ENCODE data around the gene PDZD2. TPM values are rescaled to one million over a fixed set of nuclear protein-coding genes. Genes with fewer than 3 reads are reported as not detected.
A peak's percentile ranks its signal among the peaks of the same experiment; 100 is the strongest.

Gene PDZD2
- total RNA-seq, 8 experiments from 2014 or later: 1.6 to 6.9 (median 3.2) TPM

DNA sequence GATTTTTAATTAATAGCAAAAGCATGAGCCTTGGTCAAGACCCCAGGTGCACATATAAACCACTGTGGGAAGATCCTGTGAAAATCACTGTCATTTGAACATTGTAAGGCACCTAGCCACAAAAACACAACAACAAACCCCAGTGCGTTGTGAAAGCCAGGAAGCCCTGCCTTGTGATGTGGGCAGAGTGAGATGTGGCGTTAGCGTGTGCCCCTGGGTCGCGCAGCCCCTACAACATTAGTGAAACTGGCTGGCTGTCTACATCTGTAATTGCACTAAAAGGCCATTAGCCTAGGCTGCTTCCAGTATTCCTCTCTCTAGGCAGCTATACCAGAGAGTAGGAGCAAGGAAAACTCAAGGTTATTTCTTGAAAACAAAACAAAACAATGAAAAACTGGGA, 21.1 kb upstream of the PDZD2 start:
- Histone ChIP-seq H3K4me3 (no peak overlapping the region), H3K27ac (no peak overlapping the region), H3K4me1 (replicated peaks in 1 of 2) (peaks cover 7 to 8% of the 10 kb centered on the region in 2 donors)
- peak in 4 of 8 experiments; percentile 26 to 44 (median 40) for ATAC-seq (replicated peaks in 6 of 8)
- 71 to 100% (median 86%) methylated on average over 1 to 5 of the region's 5 CpGs; no CpG with 5 or more reads in 6 of the 10 experiments for WGBS, 10 experiments
- in situ Hi-C loops (cut with MboI; ENCODE audit: low pct_unique_long_range_greater_than_20kb in 2 of 9, low sequenced_read_pairs in 9 of 9, unreplicated experiment in 9 of 9): no loop called here

DNA sequence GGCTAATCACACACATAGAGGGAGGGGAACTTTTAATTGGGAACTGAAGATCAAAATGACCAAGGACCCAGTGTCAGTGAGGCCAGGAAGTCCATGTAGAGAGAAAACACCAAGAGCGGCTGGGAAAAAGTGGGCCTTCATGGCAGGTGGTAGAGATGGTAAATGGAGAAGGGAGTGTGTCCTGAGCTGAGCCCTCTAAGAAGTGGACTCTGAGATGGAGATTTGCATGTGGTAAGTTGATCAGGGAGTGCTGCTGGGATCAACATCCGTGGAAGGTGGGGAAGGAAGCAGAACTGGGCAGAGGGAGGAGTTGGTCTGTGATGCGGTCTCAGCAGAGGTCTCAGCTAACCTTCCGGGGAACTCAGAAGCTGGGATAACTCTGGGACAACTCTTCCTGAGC, 18.9 kb upstream of the PDZD2 start:
- no peak for ATAC-seq (replicated peaks in 6 of 8)
- Histone ChIP-seq H3K27ac (no peak overlapping the region), H3K4me1 (replicated peaks in 1 of 2) (peaks cover 7 to 8% of the 10 kb centered on the region in 2 donors), H3K4me3 (no peak overlapping the region)
- in situ Hi-C loops (cut with MboI; ENCODE audit: low pct_unique_long_range_greater_than_20kb in 2 of 9, low sequenced_read_pairs in 9 of 9, unreplicated experiment in 9 of 9): no loop called here
- 33 to 83% (median 73%) methylated on average over 1 to 4 of the region's 4 CpGs; no CpG with 5 or more reads in 4 of the 10 experiments for WGBS, 10 experiments

DNA sequence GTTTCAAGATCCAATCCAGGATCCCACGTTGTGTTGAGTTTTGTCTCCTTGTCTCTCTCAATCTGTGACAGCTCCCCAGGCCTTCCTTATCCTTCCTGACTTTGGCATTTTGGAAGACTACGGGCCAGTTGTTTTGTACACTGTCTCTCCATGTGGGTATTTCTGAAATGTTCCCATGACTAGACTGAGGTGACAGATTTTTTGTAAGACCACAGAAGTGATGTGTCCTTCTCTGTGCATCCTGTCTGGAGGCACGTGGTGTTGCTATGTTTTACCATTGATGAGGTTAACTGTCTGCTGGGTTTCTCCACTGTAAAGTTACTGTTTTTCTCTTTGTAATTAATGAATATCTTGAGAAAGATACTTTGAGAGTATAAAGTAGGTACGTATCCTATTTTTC, 15.7 kb upstream of the PDZD2 start:
- no peak overlapping the region for H3K27ac ChIP-seq
- no peak for ATAC-seq (replicated peaks in 6 of 8)
- WGBS, 10 experiments: 29 to 89% (median 61%) methylated on average over 1 to 4 of the region's 4 CpGs; no CpG with 5 or more reads in 2 of the 10 experiments

DNA sequence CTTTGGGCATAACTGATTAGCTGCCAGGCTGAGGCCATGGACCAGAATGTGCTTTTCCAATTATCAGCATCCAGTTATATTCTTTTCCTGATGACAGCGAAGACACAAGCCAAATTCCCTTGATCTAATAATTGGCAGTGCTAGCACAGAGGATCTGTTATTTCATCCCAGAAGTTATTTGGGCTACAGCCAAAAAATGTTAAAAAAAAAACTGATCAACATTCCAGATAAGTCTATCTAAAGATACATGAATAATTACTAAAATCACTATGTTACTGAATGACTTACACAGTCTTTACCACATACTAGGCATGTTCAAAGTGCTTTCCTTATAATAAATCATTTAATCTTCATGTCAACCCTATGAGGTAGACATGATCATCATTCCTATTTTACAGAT, 13.5 kb upstream of the PDZD2 start:
- no peak for ATAC-seq (replicated peaks in 6 of 8)
- 0 to 100% (median 80%) methylated on average over 1 of the region's 1 CpG; no CpG with 5 or more reads in 4 of the 10 experiments for WGBS, 10 experiments
- in situ Hi-C loops (cut with MboI; ENCODE audit: low pct_unique_long_range_greater_than_20kb in 2 of 9, low sequenced_read_pairs in 9 of 9, unreplicated experiment in 9 of 9): no loop called here

More for the DNA sequence above, 15.7 kb upstream of the PDZD2 start:
- Histone ChIP-seq H3K4me3 (no peak overlapping the region), H3K4me1 (replicated peaks in 1 of 2) (peaks cover 5 to 7% of the 10 kb centered on the region in 2 donors)
- in situ Hi-C loops (cut with MboI; ENCODE audit: low pct_unique_long_range_greater_than_20kb in 2 of 9, low sequenced_read_pairs in 9 of 9, unreplicated experiment in 9 of 9): no loop called here

DNA sequence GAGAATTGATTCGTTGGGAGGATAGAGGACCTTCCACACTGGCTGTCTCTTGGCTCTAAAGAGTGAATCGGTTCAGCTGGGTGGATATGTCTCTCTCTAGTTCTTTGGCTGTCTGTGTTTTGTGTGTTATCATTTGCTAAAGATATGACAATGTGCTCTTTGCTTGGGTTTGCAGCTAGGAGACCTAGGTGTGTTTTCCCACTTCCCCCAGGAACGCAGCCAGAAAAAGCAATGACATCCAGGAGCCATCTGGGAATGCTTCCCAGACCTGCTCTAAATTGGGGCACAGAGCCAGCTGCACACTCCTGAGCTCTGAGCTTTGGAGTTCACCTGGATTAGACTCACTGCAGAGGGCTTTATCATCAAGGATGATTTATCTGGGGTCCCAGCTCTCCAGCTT, 12.8 kb upstream of the PDZD2 start:
- Histone ChIP-seq H3K4me1 (replicated peaks in 1 of 2) (no peaks in the 10 kb centered on the region), H3K27ac (no peak overlapping the region), H3K4me3 (no peak overlapping the region)
- WGBS, 10 experiments: 17 to 100% (median 70%) methylated on average over 1 to 3 of the region's 3 CpGs; no CpG with 5 or more reads in 4 of the 10 experiments
- in situ Hi-C loops (cut with MboI; ENCODE audit: low pct_unique_long_range_greater_than_20kb in 2 of 9, low sequenced_read_pairs in 9 of 9, unreplicated experiment in 9 of 9): no loop called here
- no peak for ATAC-seq (replicated peaks in 6 of 8)

More for the DNA sequence above, 13.5 kb upstream of the PDZD2 start:
- H3K4me1 ChIP-seq (replicated peaks in 1 of 2): no peaks in the 10 kb centered on the region
- H3K27ac ChIP-seq: no peak overlapping the region
- no peak overlapping the region for H3K4me3 ChIP-seq

DNA sequence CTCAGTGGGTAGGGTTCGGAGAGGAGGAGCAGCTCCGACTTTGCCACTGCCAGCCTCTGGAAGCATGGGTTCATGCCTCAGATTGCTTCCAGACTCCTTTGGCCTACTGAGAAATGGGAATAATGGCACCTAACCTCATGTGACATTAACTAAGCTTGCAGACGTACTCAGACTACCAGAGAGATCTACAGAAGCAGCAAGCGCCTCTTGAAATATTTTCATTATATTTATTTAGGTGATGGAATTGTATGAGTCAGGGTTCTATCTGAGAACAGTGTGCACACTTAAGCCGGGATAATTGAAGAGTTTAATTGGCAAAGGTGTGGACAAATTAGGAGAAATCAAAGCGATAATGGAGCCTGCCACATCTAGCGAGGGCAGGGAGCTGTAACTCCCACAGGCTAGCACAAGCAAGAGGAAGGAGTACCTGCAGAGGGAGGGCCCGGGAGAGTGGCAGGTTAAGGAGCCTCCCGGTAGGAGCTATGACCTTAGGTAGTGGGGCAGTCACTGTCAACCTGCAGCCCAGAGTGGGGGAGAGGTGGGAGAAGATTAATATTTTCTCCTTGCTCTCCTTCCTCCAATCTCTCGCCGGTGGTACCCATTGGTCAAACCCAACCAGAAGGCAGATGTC, 12.2 kb upstream of the PDZD2 start:
- 0 to 86% (median 79%) methylated on average over 1 to 11 of the region's 11 CpGs; no CpG with 5 or more reads in 1 of the 10 experiments for WGBS, 10 experiments
- no peak overlapping the region for H3K4me3 ChIP-seq
- H3K4me1 ChIP-seq (replicated peaks in 1 of 2): no peaks in the 10 kb centered on the region
- in situ Hi-C loops (cut with MboI; ENCODE audit: low pct_unique_long_range_greater_than_20kb in 2 of 9, low sequenced_read_pairs in 9 of 9, unreplicated experiment in 9 of 9): no loop called here
- ATAC-seq (replicated peaks in 6 of 8): no peak
- H3K27ac ChIP-seq: no peak overlapping the region

DNA sequence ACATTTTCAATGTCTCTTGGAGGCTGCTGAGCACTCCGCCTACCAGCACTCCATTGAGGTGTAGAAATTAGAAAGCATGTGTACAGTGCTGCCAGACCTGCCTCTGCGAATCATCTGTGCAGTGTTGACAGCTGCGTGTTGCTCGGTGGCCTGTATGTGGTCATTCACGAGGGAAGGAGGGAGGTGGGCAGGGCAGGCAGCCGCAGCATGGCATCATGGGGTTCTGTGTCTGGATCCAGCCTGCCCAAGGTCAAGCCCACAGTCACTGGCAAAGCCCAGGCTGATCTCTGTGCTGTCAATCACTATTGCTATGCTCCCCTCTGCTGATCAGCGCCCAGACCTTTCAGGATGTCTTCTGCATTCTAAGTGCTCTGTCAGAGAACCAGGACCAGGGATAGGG, 8.0 kb upstream of the PDZD2 start:
- no peak overlapping the region for H3K4me3 ChIP-seq
- WGBS, 10 experiments: 51 to 100% (median 80%) methylated on average over 1 to 3 of the region's 7 CpGs; no CpG with 5 or more reads in 5 of the 10 experiments
- in situ Hi-C loops (cut with MboI; ENCODE audit: low pct_unique_long_range_greater_than_20kb in 2 of 9, low sequenced_read_pairs in 9 of 9, unreplicated experiment in 9 of 9): no loop called here
- peak in 5 of 8 experiments; percentile 71 to 83 (median 73) for ATAC-seq (replicated peaks in 6 of 8)
- H3K4me1 ChIP-seq (replicated peaks in 1 of 2): no peaks in the 10 kb centered on the region
- no peak overlapping the region for H3K27ac ChIP-seq

DNA sequence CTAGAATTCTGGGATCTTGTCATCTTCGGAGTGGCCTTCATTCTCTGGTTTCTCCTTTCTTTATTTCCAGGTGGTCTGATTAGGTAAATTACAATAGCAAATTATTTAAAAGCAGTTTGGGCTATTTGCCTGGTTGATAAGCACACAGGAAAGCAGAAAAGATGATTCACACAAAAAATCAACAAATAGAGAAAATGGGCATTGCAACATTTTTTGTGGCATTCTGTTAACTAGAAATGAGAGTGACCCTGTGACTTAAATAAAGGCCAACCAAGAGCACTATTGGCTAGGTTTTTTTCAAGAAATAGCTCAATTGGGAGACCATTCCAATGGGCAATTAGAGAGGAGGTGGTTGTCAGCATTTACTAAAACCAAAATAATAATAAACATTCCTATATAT, 6.5 kb upstream of the PDZD2 start:
- Histone ChIP-seq H3K4me1 (replicated peaks in 1 of 2) (peaks cover 0 to 4% of the 10 kb centered on the region in 2 donors), H3K4me3 (no peak overlapping the region), H3K27ac (no peak overlapping the region)
- no peak for ATAC-seq (replicated peaks in 6 of 8)
- in situ Hi-C loops (cut with MboI; ENCODE audit: low pct_unique_long_range_greater_than_20kb in 2 of 9, low sequenced_read_pairs in 9 of 9, unreplicated experiment in 9 of 9): no loop called here
- 10 to 86% (median 46%) methylated on average over 1 of the region's 1 CpG; no CpG with 5 or more reads in 4 of the 10 experiments for WGBS, 10 experiments

DNA sequence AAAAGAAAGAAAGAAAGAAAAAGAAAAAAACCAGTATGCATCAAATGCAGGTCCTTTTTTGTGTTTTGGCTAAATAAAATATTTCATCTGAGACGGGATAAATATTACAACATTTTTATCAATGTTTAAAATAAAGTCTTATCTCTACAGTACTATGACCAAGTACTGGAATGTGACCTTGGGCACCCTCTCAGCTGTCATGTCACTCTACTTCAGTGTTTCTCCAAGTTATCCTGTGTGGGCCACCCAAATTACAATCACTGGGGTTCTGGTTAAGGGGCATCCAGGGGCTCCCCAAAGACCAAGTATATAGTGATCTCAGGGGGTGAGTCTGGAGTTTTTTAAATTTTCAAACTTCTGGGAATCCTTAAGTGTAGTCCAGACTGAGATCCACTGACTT, 3.5 kb upstream of the PDZD2 start:
- no peak overlapping the region for H3K4me3 ChIP-seq
- no peak for ATAC-seq (replicated peaks in 6 of 8)
- WGBS, 10 experiments: 38 to 91% (median 71%) methylated on average over 1 of the region's 1 CpG; no CpG with 5 or more reads in 1 of the 10 experiments
- peaks cover 4 to 19% of the 10 kb centered on the region in 2 donors for H3K4me1 ChIP-seq (replicated peaks in 1 of 2)
- H3K27ac ChIP-seq: no peak overlapping the region
- in situ Hi-C loops (cut with MboI; ENCODE audit: low pct_unique_long_range_greater_than_20kb in 2 of 9, low sequenced_read_pairs in 9 of 9, unreplicated experiment in 9 of 9): no loop called here

DNA sequence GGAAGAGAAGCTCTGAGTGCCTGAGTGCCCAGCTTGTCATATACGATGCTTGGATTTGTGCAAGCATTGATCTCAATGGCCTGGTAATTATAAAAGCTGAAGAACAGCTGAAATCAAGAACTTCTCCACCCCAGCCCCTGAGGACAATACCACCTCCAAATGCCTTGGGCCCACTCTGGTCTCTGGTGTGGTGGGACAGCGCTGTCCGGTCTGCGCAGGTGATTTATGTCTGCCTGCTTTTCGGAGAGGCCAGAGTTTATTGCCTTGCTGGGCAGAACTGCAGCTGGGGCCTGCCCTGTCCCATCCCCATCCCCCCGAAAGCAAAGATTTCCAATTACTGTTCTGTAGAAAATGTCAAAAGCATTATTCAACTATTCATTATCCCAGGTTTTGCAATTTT, 1.1 kb upstream of the PDZD2 start:
- peaks cover 4 to 20% of the 10 kb centered on the region in 2 donors for H3K4me1 ChIP-seq (replicated peaks in 1 of 2)
- 30 to 100% (median 66%) methylated on average over 1 to 6 of the region's 6 CpGs for whole genome bisulfite sequencing, 10 experiments
- no peak overlapping the region for H3K27ac ChIP-seq
- H3K4me3 ChIP-seq: no peak overlapping the region
- ATAC-seq (replicated peaks in 6 of 8): no peak
- in situ Hi-C loops (cut with MboI; ENCODE audit: low pct_unique_long_range_greater_than_20kb in 2 of 9, low sequenced_read_pairs in 9 of 9, unreplicated experiment in 9 of 9): no loop called here

DNA sequence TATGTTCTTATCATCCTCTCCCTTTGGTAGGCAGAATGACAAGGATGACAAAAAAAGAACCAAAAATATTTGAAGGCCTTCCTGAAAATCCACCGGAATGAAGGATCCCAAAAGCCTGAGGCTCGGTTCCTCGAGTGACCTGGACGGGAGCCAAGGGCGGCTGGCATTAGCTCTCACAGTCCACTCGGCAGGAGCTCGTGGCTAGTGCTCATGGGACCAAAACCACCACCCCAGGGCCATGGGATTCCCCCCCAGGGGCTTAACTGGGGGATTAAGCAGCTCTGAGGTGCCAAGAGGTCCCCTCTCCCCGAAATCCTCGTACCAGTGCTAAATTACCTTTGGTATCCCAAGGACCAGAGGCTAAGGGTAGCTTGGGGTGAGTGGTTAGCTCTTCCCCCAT, 586 bp upstream of the PDZD2 start:
- peak overlapping the region; percentile 46 to 94 (median 52) for H3K4me3 ChIP-seq
- ATAC-seq (replicated peaks in 6 of 8): no peak
- peak overlapping the region in 1 of 2 donors; percentile 5 for H3K27ac ChIP-seq
- 0 to 80% (median 51%) methylated on average over 1 to 8 of the region's 9 CpGs; no CpG with 5 or more reads in 1 of the 10 experiments for WGBS, 10 experiments
- in situ Hi-C loops (cut with MboI; ENCODE audit: low pct_unique_long_range_greater_than_20kb in 2 of 9, low sequenced_read_pairs in 9 of 9, unreplicated experiment in 9 of 9): no loop called here
- H3K4me1 ChIP-seq (replicated peaks in 1 of 2): peaks cover 4 to 20% of the 10 kb centered on the region in 2 donors

DNA sequence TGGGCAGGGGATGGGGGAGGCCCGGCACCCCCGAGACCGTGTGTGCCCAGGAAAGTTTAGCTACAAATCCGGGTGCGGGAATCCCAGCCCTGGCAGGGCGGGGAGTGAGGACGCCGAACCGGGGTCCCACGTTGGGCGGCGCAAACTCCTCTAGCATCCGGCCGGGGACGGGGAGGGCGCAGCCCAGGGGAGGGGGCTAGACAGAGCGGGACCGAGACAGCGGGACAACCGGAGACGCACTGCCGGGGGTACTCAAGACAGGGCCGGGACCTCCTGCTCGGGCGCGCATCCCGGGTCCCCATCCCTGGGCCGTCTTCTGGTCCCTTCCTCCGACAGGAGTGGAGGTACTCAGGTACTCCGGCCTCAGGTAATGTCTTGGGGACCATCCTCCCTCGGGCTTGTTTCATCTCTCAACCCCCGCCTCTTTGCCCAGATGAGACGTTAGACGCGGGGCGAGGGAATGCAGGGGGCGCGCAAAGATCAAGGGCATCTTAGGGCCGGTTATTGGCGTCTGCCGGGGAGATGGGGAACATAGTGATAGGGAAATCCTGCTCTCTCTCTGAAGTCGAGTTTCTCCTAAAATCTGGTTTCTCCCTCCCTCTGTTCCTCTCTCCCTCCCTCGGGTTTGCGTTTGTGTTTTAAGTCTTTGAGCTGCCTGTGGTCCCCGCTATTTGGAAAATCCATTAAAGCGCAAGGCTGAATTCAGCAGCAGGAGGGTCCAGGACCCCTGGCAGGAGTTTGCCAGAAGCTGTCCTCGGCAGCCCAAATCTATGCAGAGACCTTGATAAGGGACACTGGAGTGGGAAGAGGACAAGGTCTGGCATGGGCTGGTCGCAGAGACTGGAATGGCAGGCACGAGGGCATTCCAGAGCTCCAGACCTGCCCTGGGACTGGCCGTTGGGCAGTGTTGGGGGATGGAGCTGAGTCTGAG, 815 bp downstream of the PDZD2 start:
- in situ Hi-C loops (cut with MboI; ENCODE audit: low pct_unique_long_range_greater_than_20kb in 2 of 9, low sequenced_read_pairs in 9 of 9, unreplicated experiment in 9 of 9): no loop called here
- peak in 5 of 8 experiments; percentile 25 to 39 (median 31) for ATAC-seq (replicated peaks in 6 of 8)
- Histone ChIP-seq H3K4me3 (peak overlapping the region; percentile 46 to 94 (median 52)), H3K4me1 (replicated peaks in 1 of 2) (peaks cover 4 to 20% of the 10 kb centered on the region in 2 donors), H3K27ac (no peak overlapping the region)
- WGBS, 10 experiments: 0 to 100% (median 18%) methylated on average over 1 to 9 of the region's 50 CpGs; no CpG with 5 or more reads in 3 of the 10 experiments

DNA sequence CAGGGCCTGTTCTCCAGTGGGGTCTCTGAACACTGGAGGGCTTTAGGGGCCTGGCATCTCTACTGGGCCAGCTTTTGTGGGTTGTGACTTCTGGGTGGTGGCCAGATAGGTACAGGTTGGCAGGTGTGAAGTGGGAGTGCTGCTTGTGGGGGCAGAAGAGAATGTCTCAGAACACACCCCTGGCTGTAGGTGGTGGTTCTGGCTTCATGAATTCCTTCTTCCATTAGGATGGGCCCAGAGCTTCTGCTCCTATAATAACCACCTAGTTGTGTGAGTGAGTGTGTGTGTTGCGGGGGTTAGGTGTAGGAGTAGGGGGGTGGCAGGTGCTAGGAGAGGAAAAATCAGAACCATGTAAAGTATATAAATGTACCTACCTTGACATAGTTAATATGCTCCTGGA, 1.6 kb downstream of the PDZD2 start:
- Histone ChIP-seq H3K4me1 (replicated peaks in 1 of 2) (peaks cover 4 to 20% of the 10 kb centered on the region in 2 donors), H3K4me3 (peak overlapping the region in 1 of 5 donors; percentile 58), H3K27ac (no peak overlapping the region)
- in situ Hi-C loops (cut with MboI; ENCODE audit: low pct_unique_long_range_greater_than_20kb in 2 of 9, low sequenced_read_pairs in 9 of 9, unreplicated experiment in 9 of 9): no loop called here
- 80 to 100% (median 100%) methylated on average over 1 of the region's 1 CpG; no CpG with 5 or more reads in 4 of the 10 experiments for WGBS, 10 experiments
- no peak for ATAC-seq (replicated peaks in 6 of 8)

Measured in motor neuron (in vitro differentiated cells).